Measurements from ENCODE around the gene NAA50.

The NAA50 gene

GRCh38 chr3:113745756-113746547 lies at the start of gene NAA50:
Gene NAA50 (minus strand): TSS chr3:113746249. CDS start chr3:113745949, 300 bp downstream.
- peak; percentile 87 for DNase-seq

GRCh38 chr3:113795693-113796092 lies 49.6 kb upstream of the NAA50 start:
- DNase-seq: no peak

GRCh38 chr3:113794526-113794925 lies 48.5 kb upstream of the NAA50 start:
- no peak for DNase-seq

GRCh38 chr3:113791381-113791780 lies 45.3 kb upstream of the NAA50 start:
- no peak for DNase-seq

GRCh38 chr3:113783980-113784379 lies 37.9 kb upstream of the NAA50 start:
- no peak for DNase-seq

GRCh38 chr3:113783463-113783862 lies 37.4 kb upstream of the NAA50 start:
- DNase-seq: no peak

- no peak for DNase-seq
Measured at GRCh38 chr3:113776564-113776963, 30.5 kb upstream of the NAA50 start.

- DNase-seq: no peak
Measured at GRCh38 chr3:113775516-113775915, 29.5 kb upstream of the NAA50 start.

- DNase-seq: no peak
Measured at GRCh38 chr3:113773381-113773780, 27.3 kb upstream of the NAA50 start.

- DNase-seq: no peak
Measured at GRCh38 chr3:113771993-113772392, 25.9 kb upstream of the NAA50 start.

- DNase-seq: no peak
Measured at GRCh38 chr3:113769551-113769950, 23.5 kb upstream of the NAA50 start.

GRCh38 chr3:113764698-113765097 lies 18.6 kb upstream of the NAA50 start:
- no peak for DNase-seq

GRCh38 chr3:113758389-113759024 lies 12.5 kb upstream of the NAA50 start:
- no peak for DNase-seq

- DNase-seq: no peak
Measured at GRCh38 chr3:113754494-113755159, 8.6 kb upstream of the NAA50 start.

GRCh38 chr3:113753376-113753985 lies 7.4 kb upstream of the NAA50 start:
- no peak for DNase-seq

- no peak for DNase-seq
Measured at GRCh38 chr3:113751141-113751540, 5.1 kb upstream of the NAA50 start.

- DNase-seq: peak; percentile 36
Measured at GRCh38 chr3:113747283-113748046, 1.4 kb upstream of the NAA50 start.

GRCh38 chr3:113746548-113747282 lies 666 bp upstream of the NAA50 start, which contains the start of gene ATP6V1A:
Gene ATP6V1A (plus strand): TSS chr3:113747035. CDS start chr3:113778754, 31,719 bp downstream.
- peak; percentile 77 for DNase-seq

- peak; percentile 59 for DNase-seq
Measured at GRCh38 chr3:113744941-113745755, 901 bp downstream of the NAA50 start.

GRCh38 chr3:113743006-113743630 lies 2.9 kb downstream of the NAA50 start:
- DNase-seq: no peak

All from activated CD4-positive, CD25-positive, alpha-beta regulatory T cell treated with anti-CD3 and anti-CD28 coated beads, Interleukin-2, amount 50 U/mL, for 72 hours (primary cell).